ENCODE measurements around the gene EFNA3. TPM values are rescaled to one million over a fixed set of nuclear protein-coding genes. Genes with fewer than 3 reads are reported as not detected.

The EFNA3 gene
- total RNA-seq, 4 donors from 2014 or later, result 0.91 to 1.7 (median 1.7) TPM; not detected in 1

- TF ChIP-seq CTCF (IDR thresholded peaks at IDR 0.05) (no peak), POLR2A (IDR thresholded peaks at IDR 0.05; ENCODE audit: low read depth) (no peak), EP300 (IDR thresholded peaks at IDR 0.05) (no peak), POLR2AphosphoS5 (IDR thresholded peaks at IDR 0.05) (no peak)
- Histone ChIP-seq H3K4me3 (no peak overlapping the region), H3K9me3 (no peaks in the 10 kb centered on the region), H3K4me1 (peaks cover 0 to 14% (median 9%) of the 10 kb centered on the region in 4 donors), H3K27ac (replicated peaks in 1 of 4) (peak overlapping the region in 1 of 4 donors; percentile 36), H3K36me3 (no peaks in the 10 kb centered on the region), H3K27me3 (no peaks in the 10 kb centered on the region)
- intact Hi-C loops (cut with DNase I), result no loop called here
- no peak for DNase-seq (ENCODE audit: extremely low spot score)
- WGBS, result 83% methylated on average over 7 of the region's 7 CpGs
Measured at GRCh38 chr1:155104605-155105534, 26.2 kb downstream of the EFNA3 start.

- TF ChIP-seq POLR2A (IDR thresholded peaks at IDR 0.05; ENCODE audit: low read depth), result no peak
- TF ChIP-seq EP300 (IDR thresholded peaks at IDR 0.05), result no peak
- no peak for TF ChIP-seq CTCF (IDR thresholded peaks at IDR 0.05)
- no peak for TF ChIP-seq POLR2AphosphoS5 (IDR thresholded peaks at IDR 0.05)
- WGBS, result 73% methylated on average over 7 of the region's 7 CpGs
- intact Hi-C loops (cut with DNase I), result no loop called here
Measured at GRCh38 chr1:155105604-155106011, 27.0 kb downstream of the EFNA3 start.

GRCh38 chr1:155106862-155107261, 28.2 kb downstream of the EFNA3 start:
- 89% methylated on average over 6 of the region's 6 CpGs for WGBS
- intact Hi-C loops (cut with DNase I), result no loop called here
- H3K27ac ChIP-seq (replicated peaks in 1 of 4), result no peak overlapping the region

More at GRCh38 chr1:155105604-155106011, 27.0 kb downstream of the EFNA3 start:
- H3K4me1 ChIP-seq, result peaks cover 0 to 14% (median 9%) of the 10 kb centered on the region in 4 donors
- H3K9me3 ChIP-seq, result no peaks in the 10 kb centered on the region
- no peak for DNase-seq (ENCODE audit: extremely low spot score)
- peak overlapping the region in 1 of 4 donors; percentile 36 for H3K27ac ChIP-seq (replicated peaks in 1 of 4)
- no peak overlapping the region for H3K4me3 ChIP-seq
- no peaks in the 10 kb centered on the region for H3K36me3 ChIP-seq
- H3K27me3 ChIP-seq, result no peaks in the 10 kb centered on the region

More at GRCh38 chr1:155106862-155107261, 28.2 kb downstream of the EFNA3 start:
- DNase-seq (ENCODE audit: extremely low spot score), result no peak
- no peaks in the 10 kb centered on the region for H3K27me3 ChIP-seq
- no peak overlapping the region for H3K4me3 ChIP-seq
- no peaks in the 10 kb centered on the region for H3K36me3 ChIP-seq
- H3K9me3 ChIP-seq, result no peaks in the 10 kb centered on the region
- TF ChIP-seq POLR2AphosphoS5 (IDR thresholded peaks at IDR 0.05), result no peak
- TF ChIP-seq POLR2A (IDR thresholded peaks at IDR 0.05; ENCODE audit: low read depth), result no peak
- no peak for TF ChIP-seq EP300 (IDR thresholded peaks at IDR 0.05)
- no peak for TF ChIP-seq CTCF (IDR thresholded peaks at IDR 0.05)
- peaks cover 0 to 14% (median 9%) of the 10 kb centered on the region in 4 donors for H3K4me1 ChIP-seq

Measured in esophagus muscularis mucosa (tissue), 4 donors.